HEK293 (cell line): ENCODE data around the gene ACAP3.

ENCODE experiments used
- EGR2 ChIP-seq: fragments of 450-650 bp; formaldehyde crosslinking; IDR thresholded peaks from 2 replicates; pipeline ENCODE4 v1.5.1; 2016; ENCODE audit warnings: low read depth, missing biosample characterization, missing genetic modification characterization
- ZNF146 ChIP-seq: fragments of 450-650 bp; formaldehyde crosslinking; IDR thresholded peaks from 2 replicates; pipeline ENCODE4 v1.5.1; 2016; ENCODE audit warnings: missing biosample characterization, missing genetic modification characterization
- ZNF157 ChIP-seq: fragments of 450-650 bp; formaldehyde crosslinking; IDR thresholded peaks from 2 replicates; pipeline ENCODE4 v1.5.1; 2016; ENCODE audit warnings: missing biosample characterization, missing genetic modification characterization
- ZNF174 ChIP-seq: fragments of 450-650 bp; formaldehyde crosslinking; IDR thresholded peaks from 2 replicates; pipeline ENCODE4 v1.5.0; 2017; ENCODE audit warnings: missing biosample characterization, mild to moderate bottlenecking, missing genetic modification characterization
- ZNF585B ChIP-seq: fragments of 450-650 bp; formaldehyde crosslinking; IDR thresholded peaks from 2 replicates; pipeline ENCODE4 v1.5.1; 2016; ENCODE audit warnings: missing biosample characterization, missing genetic modification characterization
- ZNF747 ChIP-seq: fragments of 450-650 bp; formaldehyde crosslinking; IDR thresholded peaks from 2 replicates; pipeline ENCODE4 v1.5.1; 2016; ENCODE audit warnings: missing biosample characterization, missing genetic modification characterization
- ZNF776 ChIP-seq: fragments of 450-650 bp; formaldehyde crosslinking; IDR thresholded peaks from 2 replicates; pipeline ENCODE4 v1.5.0; 2017; ENCODE audit warnings: missing biosample characterization, missing genetic modification characterization, borderline replicate concordance
- ZNF830 ChIP-seq: fragments of 450-650 bp; IDR thresholded peaks from 2 replicates; pipeline ENCODE4 v1.5.0; 2018; ENCODE audit warnings: missing biosample characterization, missing genetic modification characterization, low read depth, mild to moderate bottlenecking, moderate library complexity
- TF ChIP-seq, protein P1 (sequence below): fragments of 450-650 bp; formaldehyde crosslinking; IDR thresholded peaks from 2 replicates; pipeline ENCODE4 v1.5.1; 2016; ENCODE audit warnings: missing biosample characterization, missing genetic modification characterization
- TF ChIP-seq, protein P2 (sequence below): fragments of 450-650 bp; formaldehyde crosslinking; IDR thresholded peaks from 2 replicates; pipeline ENCODE4 v1.5.1; 2016; ENCODE audit warnings: missing biosample characterization, missing genetic modification characterization
- TF ChIP-seq, protein P3 (sequence below): fragments of 450-650 bp; formaldehyde crosslinking; IDR thresholded peaks from 2 replicates; pipeline ENCODE4 v1.5.1; 2016; ENCODE audit warnings: missing biosample characterization, missing genetic modification characterization, borderline replicate concordance
- TF ChIP-seq, protein P4 (sequence below): fragments of 450-650 bp; formaldehyde crosslinking; IDR thresholded peaks from 2 replicates; pipeline ENCODE4 v1.5.1; 2016; ENCODE audit warnings: missing biosample characterization, missing genetic modification characterization
- TF ChIP-seq, protein P5 (sequence below): fragments of 450-650 bp; formaldehyde crosslinking; conservative IDR thresholded peaks from 2 replicates; pipeline ENCODE4 v1.5.1; 2016; ENCODE audit warnings: low read depth, missing biosample characterization, missing genetic modification characterization

DNA sequence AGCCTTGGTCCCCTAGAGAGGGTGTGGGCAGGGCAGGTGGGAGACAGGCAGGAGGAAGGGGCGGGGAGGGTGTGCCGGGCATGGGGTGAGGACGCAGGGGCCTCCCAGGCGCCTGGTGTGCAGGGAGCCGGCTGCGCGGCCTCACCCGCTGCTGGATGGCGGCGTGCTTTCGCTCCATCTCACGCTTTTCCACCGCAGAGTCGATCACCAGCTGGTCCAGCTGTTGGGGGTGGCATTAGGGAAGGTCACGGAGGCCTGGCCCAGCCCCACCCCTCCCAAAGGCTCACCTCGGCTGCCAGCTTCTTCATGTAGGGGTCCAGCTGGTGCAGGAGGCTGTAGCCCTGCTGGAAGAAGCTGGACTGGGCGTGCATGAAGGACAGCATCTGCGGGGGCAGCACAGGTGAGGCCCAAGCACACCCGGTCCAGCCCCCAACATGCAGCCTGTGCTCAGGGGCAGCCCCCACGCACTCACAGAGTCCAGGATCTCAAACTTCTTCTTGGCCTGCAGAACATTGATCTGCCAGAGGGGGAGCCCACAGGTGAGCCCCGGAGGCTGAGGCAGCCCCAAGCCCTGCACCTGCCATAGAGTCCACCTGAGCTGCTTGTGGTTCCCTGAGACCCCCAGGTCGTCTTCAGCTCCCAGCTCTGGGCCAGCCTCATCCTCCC is 7.9 kb downstream of the ACAP3 start:
- no peak for TF ChIP-seq ZNF747 (tag by site-specific recombination)
- TF ChIP-seq, protein P1, sequence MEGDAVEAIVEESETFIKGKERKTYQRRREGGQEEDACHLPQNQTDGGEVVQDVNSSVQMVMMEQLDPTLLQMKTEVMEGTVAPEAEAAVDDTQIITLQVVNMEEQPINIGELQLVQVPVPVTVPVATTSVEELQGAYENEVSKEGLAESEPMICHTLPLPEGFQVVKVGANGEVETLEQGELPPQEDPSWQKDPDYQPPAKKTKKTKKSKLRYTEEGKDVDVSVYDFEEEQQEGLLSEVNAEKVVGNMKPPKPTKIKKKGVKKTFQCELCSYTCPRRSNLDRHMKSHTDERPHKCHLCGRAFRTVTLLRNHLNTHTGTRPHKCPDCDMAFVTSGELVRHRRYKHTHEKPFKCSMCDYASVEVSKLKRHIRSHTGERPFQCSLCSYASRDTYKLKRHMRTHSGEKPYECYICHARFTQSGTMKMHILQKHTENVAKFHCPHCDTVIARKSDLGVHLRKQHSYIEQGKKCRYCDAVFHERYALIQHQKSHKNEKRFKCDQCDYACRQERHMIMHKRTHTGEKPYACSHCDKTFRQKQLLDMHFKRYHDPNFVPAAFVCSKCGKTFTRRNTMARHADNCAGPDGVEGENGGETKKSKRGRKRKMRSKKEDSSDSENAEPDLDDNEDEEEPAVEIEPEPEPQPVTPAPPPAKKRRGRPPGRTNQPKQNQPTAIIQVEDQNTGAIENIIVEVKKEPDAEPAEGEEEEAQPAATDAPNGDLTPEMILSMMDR (tag by site-specific recombination): peak; percentile 48
- TF ChIP-seq ZNF157 (tag by site-specific recombination): no peak
- no peak for TF ChIP-seq ZNF174 (tag by site-specific recombination)
- no peak for TF ChIP-seq ZNF776 (tag by site-specific recombination)
- TF ChIP-seq EGR2 (tag by site-specific recombination): peak; percentile 36
- TF ChIP-seq, protein P2, sequence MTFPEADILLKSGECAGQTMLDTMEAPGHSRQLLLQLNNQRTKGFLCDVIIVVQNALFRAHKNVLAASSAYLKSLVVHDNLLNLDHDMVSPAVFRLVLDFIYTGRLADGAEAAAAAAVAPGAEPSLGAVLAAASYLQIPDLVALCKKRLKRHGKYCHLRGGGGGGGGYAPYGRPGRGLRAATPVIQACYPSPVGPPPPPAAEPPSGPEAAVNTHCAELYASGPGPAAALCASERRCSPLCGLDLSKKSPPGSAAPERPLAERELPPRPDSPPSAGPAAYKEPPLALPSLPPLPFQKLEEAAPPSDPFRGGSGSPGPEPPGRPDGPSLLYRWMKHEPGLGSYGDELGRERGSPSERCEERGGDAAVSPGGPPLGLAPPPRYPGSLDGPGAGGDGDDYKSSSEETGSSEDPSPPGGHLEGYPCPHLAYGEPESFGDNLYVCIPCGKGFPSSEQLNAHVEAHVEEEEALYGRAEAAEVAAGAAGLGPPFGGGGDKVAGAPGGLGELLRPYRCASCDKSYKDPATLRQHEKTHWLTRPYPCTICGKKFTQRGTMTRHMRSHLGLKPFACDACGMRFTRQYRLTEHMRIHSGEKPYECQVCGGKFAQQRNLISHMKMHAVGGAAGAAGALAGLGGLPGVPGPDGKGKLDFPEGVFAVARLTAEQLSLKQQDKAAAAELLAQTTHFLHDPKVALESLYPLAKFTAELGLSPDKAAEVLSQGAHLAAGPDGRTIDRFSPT (tag by site-specific recombination): no peak
- TF ChIP-seq, protein P3, sequence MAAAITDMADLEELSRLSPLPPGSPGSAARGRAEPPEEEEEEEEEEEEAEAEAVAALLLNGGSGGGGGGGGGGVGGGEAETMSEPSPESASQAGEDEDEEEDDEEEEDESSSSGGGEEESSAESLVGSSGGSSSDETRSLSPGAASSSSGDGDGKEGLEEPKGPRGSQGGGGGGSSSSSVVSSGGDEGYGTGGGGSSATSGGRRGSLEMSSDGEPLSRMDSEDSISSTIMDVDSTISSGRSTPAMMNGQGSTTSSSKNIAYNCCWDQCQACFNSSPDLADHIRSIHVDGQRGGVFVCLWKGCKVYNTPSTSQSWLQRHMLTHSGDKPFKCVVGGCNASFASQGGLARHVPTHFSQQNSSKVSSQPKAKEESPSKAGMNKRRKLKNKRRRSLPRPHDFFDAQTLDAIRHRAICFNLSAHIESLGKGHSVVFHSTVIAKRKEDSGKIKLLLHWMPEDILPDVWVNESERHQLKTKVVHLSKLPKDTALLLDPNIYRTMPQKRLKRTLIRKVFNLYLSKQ (tag by site-specific recombination): no peak
- TF ChIP-seq ZNF830 (tag by site-specific recombination): no peak
- no peak for TF ChIP-seq ZNF146 (tag by site-specific recombination)
- TF ChIP-seq, protein P4, sequence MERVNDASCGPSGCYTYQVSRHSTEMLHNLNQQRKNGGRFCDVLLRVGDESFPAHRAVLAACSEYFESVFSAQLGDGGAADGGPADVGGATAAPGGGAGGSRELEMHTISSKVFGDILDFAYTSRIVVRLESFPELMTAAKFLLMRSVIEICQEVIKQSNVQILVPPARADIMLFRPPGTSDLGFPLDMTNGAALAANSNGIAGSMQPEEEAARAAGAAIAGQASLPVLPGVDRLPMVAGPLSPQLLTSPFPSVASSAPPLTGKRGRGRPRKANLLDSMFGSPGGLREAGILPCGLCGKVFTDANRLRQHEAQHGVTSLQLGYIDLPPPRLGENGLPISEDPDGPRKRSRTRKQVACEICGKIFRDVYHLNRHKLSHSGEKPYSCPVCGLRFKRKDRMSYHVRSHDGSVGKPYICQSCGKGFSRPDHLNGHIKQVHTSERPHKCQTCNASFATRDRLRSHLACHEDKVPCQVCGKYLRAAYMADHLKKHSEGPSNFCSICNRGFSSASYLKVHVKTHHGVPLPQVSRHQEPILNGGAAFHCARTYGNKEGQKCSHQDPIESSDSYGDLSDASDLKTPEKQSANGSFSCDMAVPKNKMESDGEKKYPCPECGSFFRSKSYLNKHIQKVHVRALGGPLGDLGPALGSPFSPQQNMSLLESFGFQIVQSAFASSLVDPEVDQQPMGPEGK (tag by site-specific recombination): no peak
- TF ChIP-seq, protein P5, sequence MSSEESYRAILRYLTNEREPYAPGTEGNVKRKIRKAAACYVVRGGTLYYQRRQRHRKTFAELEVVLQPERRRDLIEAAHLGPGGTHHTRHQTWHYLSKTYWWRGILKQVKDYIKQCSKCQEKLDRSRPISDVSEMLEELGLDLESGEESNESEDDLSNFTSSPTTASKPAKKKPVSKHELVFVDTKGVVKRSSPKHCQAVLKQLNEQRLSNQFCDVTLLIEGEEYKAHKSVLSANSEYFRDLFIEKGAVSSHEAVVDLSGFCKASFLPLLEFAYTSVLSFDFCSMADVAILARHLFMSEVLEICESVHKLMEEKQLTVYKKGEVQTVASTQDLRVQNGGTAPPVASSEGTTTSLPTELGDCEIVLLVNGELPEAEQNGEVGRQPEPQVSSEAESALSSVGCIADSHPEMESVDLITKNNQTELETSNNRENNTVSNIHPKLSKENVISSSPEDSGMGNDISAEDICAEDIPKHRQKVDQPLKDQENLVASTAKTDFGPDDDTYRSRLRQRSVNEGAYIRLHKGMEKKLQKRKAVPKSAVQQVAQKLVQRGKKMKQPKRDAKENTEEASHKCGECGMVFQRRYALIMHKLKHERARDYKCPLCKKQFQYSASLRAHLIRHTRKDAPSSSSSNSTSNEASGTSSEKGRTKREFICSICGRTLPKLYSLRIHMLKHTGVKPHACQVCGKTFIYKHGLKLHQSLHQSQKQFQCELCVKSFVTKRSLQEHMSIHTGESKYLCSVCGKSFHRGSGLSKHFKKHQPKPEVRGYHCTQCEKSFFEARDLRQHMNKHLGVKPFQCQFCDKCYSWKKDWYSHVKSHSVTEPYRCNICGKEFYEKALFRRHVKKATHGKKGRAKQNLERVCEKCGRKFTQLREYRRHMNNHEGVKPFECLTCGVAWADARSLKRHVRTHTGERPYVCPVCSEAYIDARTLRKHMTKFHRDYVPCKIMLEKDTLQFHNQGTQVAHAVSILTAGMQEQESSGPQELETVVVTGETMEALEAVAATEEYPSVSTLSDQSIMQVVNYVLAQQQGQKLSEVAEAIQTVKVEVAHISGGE (tag by site-specific recombination): no peak
- TF ChIP-seq ZNF585B (tag by site-specific recombination): no peak
